ENCODE measurements around the gene SH3D19. TPM values are rescaled to one million over a fixed set of nuclear protein-coding genes. Genes with fewer than 3 reads are reported as not detected.

The SH3D19 gene
- total RNA-seq, 4 donors from 2014 or later = 35.6 to 73.1 (median 50.5) TPM

DNA sequence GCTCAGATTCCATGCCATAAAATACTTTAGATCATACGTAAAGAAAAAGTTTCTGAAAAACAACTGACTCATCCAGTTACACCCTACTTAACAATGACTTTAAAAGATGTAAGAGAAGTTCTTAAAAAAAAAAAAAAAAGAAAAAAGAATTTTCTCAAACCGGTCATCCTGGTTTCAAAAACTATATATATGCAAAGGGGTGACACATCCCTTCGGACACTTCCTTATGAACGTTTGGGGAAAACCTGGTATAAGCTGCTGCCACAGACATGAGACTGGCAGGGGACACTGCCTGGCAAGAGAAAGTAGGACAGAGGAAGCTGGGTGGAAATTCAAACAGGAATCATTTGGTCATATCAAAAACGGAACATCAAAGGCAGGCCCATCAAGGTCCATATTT lies 129.6 kb downstream of the SH3D19 start:
- TF ChIP-seq, protein P1, sequence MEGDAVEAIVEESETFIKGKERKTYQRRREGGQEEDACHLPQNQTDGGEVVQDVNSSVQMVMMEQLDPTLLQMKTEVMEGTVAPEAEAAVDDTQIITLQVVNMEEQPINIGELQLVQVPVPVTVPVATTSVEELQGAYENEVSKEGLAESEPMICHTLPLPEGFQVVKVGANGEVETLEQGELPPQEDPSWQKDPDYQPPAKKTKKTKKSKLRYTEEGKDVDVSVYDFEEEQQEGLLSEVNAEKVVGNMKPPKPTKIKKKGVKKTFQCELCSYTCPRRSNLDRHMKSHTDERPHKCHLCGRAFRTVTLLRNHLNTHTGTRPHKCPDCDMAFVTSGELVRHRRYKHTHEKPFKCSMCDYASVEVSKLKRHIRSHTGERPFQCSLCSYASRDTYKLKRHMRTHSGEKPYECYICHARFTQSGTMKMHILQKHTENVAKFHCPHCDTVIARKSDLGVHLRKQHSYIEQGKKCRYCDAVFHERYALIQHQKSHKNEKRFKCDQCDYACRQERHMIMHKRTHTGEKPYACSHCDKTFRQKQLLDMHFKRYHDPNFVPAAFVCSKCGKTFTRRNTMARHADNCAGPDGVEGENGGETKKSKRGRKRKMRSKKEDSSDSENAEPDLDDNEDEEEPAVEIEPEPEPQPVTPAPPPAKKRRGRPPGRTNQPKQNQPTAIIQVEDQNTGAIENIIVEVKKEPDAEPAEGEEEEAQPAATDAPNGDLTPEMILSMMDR (IDR thresholded peaks at IDR 0.05 in 4 of 5, conservative IDR thresholded peaks at IDR 0.05 in 1 of 5) = no peak
- no peak for TF ChIP-seq POLR2A (IDR thresholded peaks at IDR 0.05)
- no peak overlapping the region for H3K4me3 ChIP-seq
- H3K4me1 ChIP-seq = peaks cover 33 to 45% of the 10 kb centered on the region in 2 donors
- no peaks in the 10 kb centered on the region for H3K36me3 ChIP-seq
- no peaks in the 10 kb centered on the region for H3K9me3 ChIP-seq
- intact Hi-C loops (cut with DNase I; ENCODE audit: low total_unique reads) = no loop called here
- peak overlapping the region; percentile 7 to 65 (median 44) for H3K27ac ChIP-seq
- DNase-seq = no peak
- no peak for ATAC-seq
- no peaks in the 10 kb centered on the region for H3K27me3 ChIP-seq
- in situ Hi-C loops (cut with MboI; ENCODE audit: low sequenced_read_pairs in 4 of 4) = no loop called here

DNA sequence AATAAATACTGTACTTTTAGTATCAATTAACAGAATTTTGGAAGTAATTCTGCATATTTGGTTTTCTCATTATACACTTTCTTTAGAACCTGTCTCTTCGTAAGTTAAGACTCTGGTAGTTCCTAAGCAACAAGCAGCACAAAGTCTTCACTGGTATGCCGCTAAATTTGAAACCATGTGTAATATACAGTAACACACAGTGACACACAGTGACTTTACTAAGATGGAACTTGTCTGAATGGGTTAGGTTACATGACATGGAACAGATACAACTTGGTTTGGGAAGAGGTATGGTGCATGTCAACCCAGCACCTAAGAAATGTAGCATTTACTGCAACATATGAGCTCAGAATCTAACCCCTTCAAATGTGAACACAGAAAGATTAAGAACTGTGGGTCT lies 132.0 kb downstream of the SH3D19 start:
- in situ Hi-C loops (cut with MboI; ENCODE audit: low sequenced_read_pairs in 4 of 4) (no loop called here), intact Hi-C loops (cut with DNase I; ENCODE audit: low total_unique reads) (no loop called here)
- H3K27me3 ChIP-seq = no peaks in the 10 kb centered on the region
- H3K4me3 ChIP-seq = no peak overlapping the region
- ATAC-seq = peak in 1 of 2 donors; percentile 17
- DNase-seq = no peak
- peaks cover 25 to 39% of the 10 kb centered on the region in 2 donors for H3K4me1 ChIP-seq
- no peaks in the 10 kb centered on the region for H3K9me3 ChIP-seq
- no peaks in the 10 kb centered on the region for H3K36me3 ChIP-seq
- TF ChIP-seq, protein P1 (IDR thresholded peaks at IDR 0.05 in 4 of 5, conservative IDR thresholded peaks at IDR 0.05 in 1 of 5) = no peak
- no peak for TF ChIP-seq POLR2A (IDR thresholded peaks at IDR 0.05)
- H3K27ac ChIP-seq = no peak overlapping the region

DNA sequence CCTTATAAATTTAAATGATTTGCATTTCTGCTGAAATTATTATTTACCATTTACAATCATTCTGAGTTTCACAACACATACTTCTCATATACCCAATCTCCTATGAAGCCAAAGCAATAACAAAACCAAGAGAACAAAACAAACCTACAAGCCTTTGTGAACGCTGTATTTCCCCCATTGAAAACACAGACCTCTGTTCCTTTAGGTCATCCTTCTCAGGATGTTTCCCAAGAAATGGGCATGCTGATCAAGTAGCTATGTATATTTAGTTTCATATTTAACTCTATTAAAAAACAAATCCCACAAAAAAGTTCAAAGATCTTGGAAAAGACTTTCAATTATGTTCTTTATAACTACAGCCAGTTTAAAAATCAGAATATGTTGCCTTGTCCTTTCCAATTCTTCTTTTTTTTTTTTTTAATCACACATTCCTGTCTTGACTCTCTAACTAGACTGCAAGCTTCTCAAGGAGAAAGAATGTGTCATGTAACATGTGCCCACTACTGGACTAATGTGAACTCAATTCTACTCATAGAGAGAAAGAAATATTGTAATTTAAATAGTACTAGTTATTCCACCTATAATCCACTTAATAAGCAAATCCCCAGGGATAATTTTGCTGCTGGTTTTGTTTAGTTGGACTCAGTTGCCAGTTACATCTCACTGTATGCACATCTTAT lies 132.7 kb downstream of the SH3D19 start:
- Histone ChIP-seq H3K9me3 (no peaks in the 10 kb centered on the region), H3K4me3 (no peak overlapping the region), H3K27ac (no peak overlapping the region), H3K36me3 (no peaks in the 10 kb centered on the region), H3K27me3 (no peaks in the 10 kb centered on the region), H3K4me1 (peaks cover 25 to 38% of the 10 kb centered on the region in 2 donors)
- DNase-seq (no peak), ATAC-seq (no peak)
- intact Hi-C loops (cut with DNase I; ENCODE audit: low total_unique reads) (no loop called here), in situ Hi-C loops (cut with MboI; ENCODE audit: low sequenced_read_pairs in 4 of 4) (no loop called here)
- no peak for TF ChIP-seq POLR2A (IDR thresholded peaks at IDR 0.05)
- TF ChIP-seq, protein P1 (IDR thresholded peaks at IDR 0.05 in 4 of 5, conservative IDR thresholded peaks at IDR 0.05 in 1 of 5) = no peak

DNA sequence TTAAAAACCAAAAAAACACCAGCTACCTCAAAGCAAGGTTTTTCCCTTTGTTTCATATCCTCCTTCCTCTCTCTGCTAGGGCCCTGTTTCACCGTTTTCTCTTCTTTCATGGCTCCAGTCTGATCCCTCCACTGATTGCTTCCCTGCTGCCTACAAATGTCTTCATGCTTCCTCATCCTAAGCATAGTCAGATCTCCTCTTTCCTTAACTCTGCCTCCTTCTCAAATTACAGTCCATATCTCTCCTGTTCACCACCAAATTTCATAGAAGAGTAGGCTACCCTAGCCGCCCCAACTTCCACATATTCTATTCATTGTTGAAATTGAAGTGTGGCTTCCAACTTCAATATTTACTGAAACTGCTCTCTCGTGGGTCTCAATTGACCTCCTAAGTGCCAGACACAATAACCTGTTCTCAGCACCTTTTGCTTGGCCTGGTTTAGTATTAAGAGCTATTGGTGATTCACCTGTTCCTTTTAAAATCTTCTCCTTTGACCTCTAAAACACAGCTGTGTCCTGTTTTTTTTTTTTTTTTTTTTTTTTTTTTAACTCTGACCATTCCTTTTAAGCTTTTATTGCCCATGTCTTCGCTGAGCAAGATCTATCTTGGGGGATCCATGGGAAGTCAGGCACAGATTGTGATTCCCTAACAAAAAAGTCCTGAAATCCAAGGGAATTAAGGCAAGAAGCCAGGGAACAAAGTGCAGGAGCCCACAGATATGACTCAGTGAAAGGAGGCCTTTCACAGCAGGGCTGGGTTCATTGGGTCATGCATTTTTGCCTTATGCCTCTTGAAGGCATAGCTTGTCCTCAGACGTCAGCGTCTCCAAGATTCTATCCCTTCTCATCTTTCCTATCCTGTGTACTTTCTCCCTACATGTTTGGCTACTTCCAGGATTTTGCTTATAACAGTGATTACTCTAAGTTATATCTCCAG lies 140.6 kb downstream of the SH3D19 start:
- intact Hi-C loops (cut with DNase I; ENCODE audit: low total_unique reads) = no loop called here
- Histone ChIP-seq H3K36me3 (no peaks in the 10 kb centered on the region), H3K9me3 (no peaks in the 10 kb centered on the region), H3K27me3 (no peaks in the 10 kb centered on the region), H3K27ac (no peak overlapping the region), H3K4me3 (no peak overlapping the region), H3K4me1 (no peaks in the 10 kb centered on the region)
- DNase-seq (no peak), ATAC-seq (no peak)
- in situ Hi-C loops (cut with MboI; ENCODE audit: low sequenced_read_pairs in 4 of 4) = no loop called here
- TF ChIP-seq, protein P1 (IDR thresholded peaks at IDR 0.05 in 4 of 5, conservative IDR thresholded peaks at IDR 0.05 in 1 of 5) = no peak
- TF ChIP-seq POLR2A (IDR thresholded peaks at IDR 0.05) = no peak
